Measurements from ENCODE around the gene ARMH4. TPM values are rescaled to one million over a fixed set of nuclear protein-coding genes. Genes with fewer than 3 reads are reported as not detected.

ARMH4 gene
- total and polyA plus RNA-seq, 4 donors, result 0.40 to 14.2 (median 1.1) TPM

GRCh38 chr14:58166005-58166983 lies 14.3 kb upstream of the ARMH4 start:
- 38 to 40% methylated on average over 10 of the region's 10 CpGs for WGBS, 2 donors
- Histone ChIP-seq H3K9ac (ENCODE audit: insufficient read depth in 1 of 2, low read length in 2 of 2) (no peak overlapping the region), H3K27ac (ENCODE audit: low read depth in 1 of 2, low read length in 1 of 2) (no peak overlapping the region), H3K9me3 (ENCODE audit: control insufficient read depth in 4 of 4, insufficient read depth in 3 of 4, low read length in 3 of 4) (peaks cover 0 to 1% (median 0%) of the 10 kb centered on the region in 4 donors), H3K4me1 (ENCODE audit: control insufficient read depth in 5 of 5, insufficient read depth in 5 of 5, low read length in 5 of 5) (no peaks in the 10 kb centered on the region), H3K36me3 (ENCODE audit: control insufficient read depth in 4 of 4, insufficient read depth in 4 of 4, low read length in 4 of 4) (no peaks in the 10 kb centered on the region), H3K27me3 (ENCODE audit: control insufficient read depth in 3 of 3, insufficient read depth in 3 of 3, low read length in 2 of 3) (peaks cover 0 to 3% (median 0%) of the 10 kb centered on the region in 3 donors), H3K4me3 (no peak overlapping the region)
- peak; percentile 83 to 85 (median 83) for DNase-seq
- TF ChIP-seq CTCF (IDR thresholded peaks at IDR 0.05; ENCODE audit: control extremely low read depth, extremely low read depth), result peak; percentile 66
- peak; percentile 70 for ATAC-seq (ENCODE audit: insufficient read depth, low FRiP score)

GRCh38 chr14:58160561-58160960 lies 8.5 kb upstream of the ARMH4 start:
- no peak overlapping the region for H3K4me3 ChIP-seq
- no peak overlapping the region for H3K27ac ChIP-seq (ENCODE audit: low read depth in 1 of 2, low read length in 1 of 2)
- H3K4me1 ChIP-seq (ENCODE audit: control insufficient read depth in 5 of 5, insufficient read depth in 5 of 5, low read length in 5 of 5), result no peaks in the 10 kb centered on the region
- H3K36me3 ChIP-seq (ENCODE audit: control insufficient read depth in 4 of 4, insufficient read depth in 4 of 4, low read length in 4 of 4), result no peaks in the 10 kb centered on the region
- ATAC-seq (ENCODE audit: insufficient read depth, low FRiP score) (no peak), DNase-seq (no peak)
- peaks cover 0 to 5% (median 0%) of the 10 kb centered on the region in 3 donors for H3K27me3 ChIP-seq (ENCODE audit: control insufficient read depth in 3 of 3, insufficient read depth in 3 of 3, low read length in 2 of 3)
- no peak for TF ChIP-seq CTCF (IDR thresholded peaks at IDR 0.05; ENCODE audit: control extremely low read depth, extremely low read depth)
- no peak overlapping the region for H3K9ac ChIP-seq (ENCODE audit: insufficient read depth in 1 of 2, low read length in 2 of 2)
- H3K9me3 ChIP-seq (ENCODE audit: control insufficient read depth in 4 of 4, insufficient read depth in 3 of 4, low read length in 3 of 4), result no peaks in the 10 kb centered on the region

GRCh38 chr14:58151133-58152013 lies 640 bp downstream of the ARMH4 start:
- peak overlapping the region; percentile 70 for H3K4me3 ChIP-seq
- WGBS, 2 donors, result 3 to 4% methylated on average over 33 to 56 of the region's 56 CpGs
- H3K36me3 ChIP-seq (ENCODE audit: control insufficient read depth in 4 of 4, insufficient read depth in 4 of 4, low read length in 4 of 4), result no peaks in the 10 kb centered on the region
- ATAC-seq (ENCODE audit: insufficient read depth, low FRiP score), result peak; percentile 56
- peaks cover 0 to 20% (median 0%) of the 10 kb centered on the region in 5 donors for H3K4me1 ChIP-seq (ENCODE audit: control insufficient read depth in 5 of 5, insufficient read depth in 5 of 5, low read length in 5 of 5)
- H3K27ac ChIP-seq (ENCODE audit: low read depth in 1 of 2, low read length in 1 of 2), result peak overlapping the region in 1 of 2 donors; percentile 36
- H3K9me3 ChIP-seq (ENCODE audit: control insufficient read depth in 4 of 4, insufficient read depth in 3 of 4, low read length in 3 of 4), result no peaks in the 10 kb centered on the region
- DNase-seq, result peak; percentile 50 to 75 (median 58)
- H3K9ac ChIP-seq (ENCODE audit: insufficient read depth in 1 of 2, low read length in 2 of 2), result peak overlapping the region; percentile 41 to 86
- TF ChIP-seq CTCF (IDR thresholded peaks at IDR 0.05; ENCODE audit: control extremely low read depth, extremely low read depth), result no peak
- H3K27me3 ChIP-seq (ENCODE audit: control insufficient read depth in 3 of 3, insufficient read depth in 3 of 3, low read length in 2 of 3), result peaks cover 0 to 13% (median 9%) of the 10 kb centered on the region in 3 donors

Data from lung (tissue), 12 donors.